Activated T-helper 9 cell treated with anti-CD3 and anti-CD28 coated beads, Interleukin-2, amount 50 U/mL, for 16 hours (primary cell): ENCODE data around the gene SCUBE2.
"Not testable (repeated sequence)": the region's sequence is repeated elsewhere in the genome, so short reads cannot be mapped to it uniquely, and the experiment has no call there.

Experiments
- DNase-seq: peaks from one replicate; pipeline ENCODE4 v3.0.0-alpha.2; 2020; ENCODE audit warnings: low read depth

The SCUBE2 gene

GRCh38 chr11:9104580-9104979 is 13.2 kb upstream of the SCUBE2 start:
- no peak for DNase-seq

GRCh38 chr11:9103542-9104276 is 12.3 kb upstream of the SCUBE2 start:
- no peak for DNase-seq

- DNase-seq = no peak
Observed at GRCh38 chr11:9099617-9100016, 8.2 kb upstream of the SCUBE2 start.

- DNase-seq = not testable (repeated sequence)
Observed at GRCh38 chr11:9098455-9098854, 7.1 kb upstream of the SCUBE2 start.

GRCh38 chr11:9097186-9097943 is 6.0 kb upstream of the SCUBE2 start:
- DNase-seq = not testable (repeated sequence)

- DNase-seq = no peak
Observed at GRCh38 chr11:9096427-9096826, 5.0 kb upstream of the SCUBE2 start.

GRCh38 chr11:9095421-9095820 is 4.0 kb upstream of the SCUBE2 start:
- no peak for DNase-seq

- DNase-seq = no peak
Observed at GRCh38 chr11:9094420-9094819, 3.0 kb upstream of the SCUBE2 start.

GRCh38 chr11:9092853-9093778 is 1.7 kb upstream of the SCUBE2 start:
- DNase-seq = no peak

GRCh38 chr11:9092072-9092471 is 673 bp upstream of the SCUBE2 start:
- DNase-seq = no peak

GRCh38 chr11:9090488-9091043 is 833 bp downstream of the SCUBE2 start:
- no peak for DNase-seq

- no peak for DNase-seq
Observed at GRCh38 chr11:9089636-9090035, 1.8 kb downstream of the SCUBE2 start.

GRCh38 chr11:9089061-9089460 is 2.3 kb downstream of the SCUBE2 start:
- no peak for DNase-seq

- DNase-seq = no peak
Observed at GRCh38 chr11:9082575-9082974, 8.8 kb downstream of the SCUBE2 start.

GRCh38 chr11:9081153-9081552 is 10.2 kb downstream of the SCUBE2 start:
- DNase-seq = no peak

- DNase-seq = no peak
Observed at GRCh38 chr11:9078113-9079086, 13.0 kb downstream of the SCUBE2 start.

- DNase-seq = no peak
Observed at GRCh38 chr11:9077164-9077563, 14.2 kb downstream of the SCUBE2 start.

- DNase-seq = no peak
Observed at GRCh38 chr11:9076661-9077060, 14.7 kb downstream of the SCUBE2 start.

GRCh38 chr11:9076046-9076445 is 15.4 kb downstream of the SCUBE2 start:
- no peak for DNase-seq

- no peak for DNase-seq
Observed at GRCh38 chr11:9075556-9075955, 15.8 kb downstream of the SCUBE2 start.
